ENCODE results near the gene ZCCHC12.
"Not testable (repeated sequence)": the region's sequence is repeated elsewhere in the genome, so short reads cannot be mapped to it uniquely, and the experiment has no call there.

The ZCCHC12 gene

DNA sequence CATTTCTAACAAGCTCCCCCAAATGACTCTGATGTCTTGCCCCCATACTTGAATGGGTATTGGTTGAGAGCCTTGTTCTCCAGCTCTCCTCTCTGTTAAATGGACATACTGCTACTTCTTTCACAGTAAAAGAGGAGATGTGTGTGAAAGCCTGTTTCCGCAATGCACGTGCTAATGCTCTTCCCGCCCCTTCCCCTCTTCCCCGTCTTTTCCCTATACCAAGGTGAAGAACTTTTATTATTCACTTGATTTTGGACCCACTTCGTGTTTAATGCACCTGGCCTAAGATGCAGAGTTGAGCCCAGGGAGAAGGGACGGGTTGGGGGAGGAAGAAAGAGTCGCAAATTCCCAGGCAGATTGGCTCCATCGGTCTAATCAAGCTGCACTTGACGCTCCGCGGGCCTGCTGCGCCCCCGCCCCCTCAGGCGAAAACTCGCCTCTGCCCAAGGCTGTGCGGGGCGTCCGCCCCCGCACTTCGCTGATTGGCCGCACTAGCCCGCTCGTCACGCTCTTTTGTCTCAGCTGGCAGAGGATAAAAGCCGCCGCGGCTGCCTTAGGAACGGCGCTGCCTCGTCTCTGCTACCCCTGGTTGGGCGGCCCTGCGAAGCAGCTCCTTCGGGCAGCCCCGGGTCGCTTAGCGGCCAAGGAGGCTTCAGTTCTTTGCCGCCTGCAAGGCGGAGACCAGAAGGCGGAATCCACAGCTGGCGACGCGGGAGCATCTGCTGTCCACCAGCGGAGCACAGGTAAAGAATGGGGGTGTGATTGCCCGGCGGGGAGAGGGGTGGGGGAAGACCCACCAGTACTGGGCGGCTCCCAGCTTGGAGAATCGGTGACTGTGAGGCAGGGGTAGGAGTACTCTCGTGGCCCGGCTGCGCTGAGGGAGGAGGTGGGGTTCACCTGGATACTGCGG is at the start of gene ZCCHC12:
ZCCHC12 (plus strand) TSS at position 562 of the 910 bp plus-strand sequence. CDS start 1,421 bp downstream, outside the sequence.
- DNase-seq, result peak; percentile 58

DNA sequence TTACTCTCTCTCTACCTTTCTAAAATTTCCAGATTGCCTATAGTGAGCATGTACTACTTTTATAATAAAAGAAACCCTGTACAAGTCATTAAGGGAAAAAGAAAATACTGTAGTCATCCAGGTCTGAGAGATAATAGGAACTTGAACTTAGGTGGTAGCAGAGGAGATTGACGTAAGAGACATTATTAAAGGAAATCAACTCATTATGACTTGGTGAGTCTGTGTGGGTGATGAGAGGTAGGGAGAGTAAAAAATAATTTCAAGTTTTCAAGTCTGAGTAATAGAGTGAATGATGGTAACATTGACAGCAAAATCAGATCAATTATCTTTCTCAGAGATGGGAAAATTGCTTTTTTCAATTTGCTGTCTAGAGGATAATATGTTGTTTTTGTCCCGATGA is 44.0 kb upstream of the ZCCHC12 start:
- no peak for DNase-seq

DNA sequence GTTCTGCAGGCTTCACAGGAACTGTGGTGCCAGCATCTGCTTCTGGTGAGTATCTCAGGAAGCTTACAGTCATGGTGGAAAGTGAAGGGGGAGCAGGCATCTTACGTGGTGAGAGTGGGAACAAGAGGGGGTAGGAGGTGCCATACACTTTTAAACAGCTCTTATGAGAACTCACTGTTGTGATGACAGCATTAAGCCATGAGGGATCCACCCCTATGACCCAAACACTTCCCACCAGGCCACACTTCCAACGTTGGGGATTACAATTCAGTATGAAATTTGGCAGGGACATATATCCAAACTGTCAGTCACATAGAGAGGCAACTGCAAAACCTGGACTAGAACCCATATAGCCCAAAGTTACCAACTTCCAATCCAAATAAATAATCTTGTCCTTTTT is 43.1 kb upstream of the ZCCHC12 start:
- no peak for DNase-seq

DNA sequence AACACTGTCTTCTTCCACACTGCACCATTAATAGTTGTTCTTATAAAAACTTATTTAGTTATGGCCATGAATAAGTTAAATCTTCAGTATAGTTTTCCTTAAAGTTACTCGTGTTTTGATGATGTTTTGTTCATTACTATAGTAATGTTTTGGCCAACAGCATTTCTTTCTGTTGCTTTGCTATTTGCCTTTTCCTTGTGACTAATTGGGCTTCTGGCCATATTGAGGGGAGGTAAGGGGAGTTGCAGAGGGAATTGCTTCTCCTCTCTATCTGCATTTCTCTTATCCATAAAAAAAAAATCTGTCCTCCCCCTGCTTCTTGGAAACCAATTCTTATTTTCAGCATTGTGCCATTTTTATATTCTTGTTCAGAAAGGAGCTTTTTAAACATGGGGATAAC is 42.7 kb upstream of the ZCCHC12 start:
- DNase-seq, result no peak

DNA sequence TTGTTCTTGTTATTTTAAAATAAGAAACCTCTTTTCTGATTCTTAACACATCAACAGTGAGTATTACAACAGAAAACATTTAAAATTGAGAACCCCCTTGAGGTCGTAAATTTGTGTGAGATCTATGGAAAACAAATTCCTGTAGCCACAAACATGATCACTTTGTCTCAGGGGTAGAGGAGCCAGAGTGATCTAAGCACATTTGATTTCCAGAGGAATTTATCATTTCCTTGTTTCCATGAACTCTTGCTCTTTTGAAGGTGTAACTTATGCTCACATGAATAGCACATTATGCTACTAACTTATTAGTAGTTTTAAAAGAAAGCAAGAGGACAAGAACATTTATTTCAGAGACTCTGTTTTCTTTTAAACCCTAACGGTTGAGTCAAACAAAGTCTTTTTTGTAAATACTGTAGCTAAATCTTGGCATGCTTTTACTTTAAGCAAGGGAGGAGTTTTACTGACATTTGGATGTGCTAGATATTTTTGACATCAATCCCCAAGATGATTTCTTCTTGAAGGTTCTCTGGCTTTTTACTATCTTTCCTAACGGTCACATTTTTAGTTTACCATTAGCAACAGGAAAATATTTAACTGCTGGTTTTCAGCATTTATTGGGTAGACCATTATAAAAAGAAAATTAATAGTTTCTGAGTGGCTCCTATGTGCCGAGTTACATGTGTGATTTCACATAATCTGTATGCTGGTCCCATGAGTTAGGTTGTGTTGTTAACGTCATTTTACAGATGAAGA is 27.9 kb upstream of the ZCCHC12 start:
- DNase-seq, result no peak

DNA sequence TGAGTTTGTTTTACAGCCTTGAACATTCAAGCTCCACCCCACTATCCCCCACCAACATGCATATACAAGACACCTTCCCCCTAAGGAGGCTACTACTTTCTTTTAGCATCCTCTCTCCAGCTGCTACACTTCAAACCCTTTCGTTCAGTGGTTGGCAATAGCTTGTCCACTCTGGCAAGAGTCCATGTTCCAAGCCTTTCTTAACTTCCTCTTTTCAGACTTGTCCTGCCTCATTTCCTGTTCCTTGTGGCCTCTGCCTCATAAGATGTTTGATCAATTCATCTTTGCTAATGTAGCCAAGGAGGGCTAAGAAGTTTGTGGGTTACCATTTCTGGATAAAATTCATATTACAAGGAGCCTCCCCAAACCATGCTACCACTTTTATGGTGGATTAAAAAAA is 20.8 kb upstream of the ZCCHC12 start:
- DNase-seq, result no peak

DNA sequence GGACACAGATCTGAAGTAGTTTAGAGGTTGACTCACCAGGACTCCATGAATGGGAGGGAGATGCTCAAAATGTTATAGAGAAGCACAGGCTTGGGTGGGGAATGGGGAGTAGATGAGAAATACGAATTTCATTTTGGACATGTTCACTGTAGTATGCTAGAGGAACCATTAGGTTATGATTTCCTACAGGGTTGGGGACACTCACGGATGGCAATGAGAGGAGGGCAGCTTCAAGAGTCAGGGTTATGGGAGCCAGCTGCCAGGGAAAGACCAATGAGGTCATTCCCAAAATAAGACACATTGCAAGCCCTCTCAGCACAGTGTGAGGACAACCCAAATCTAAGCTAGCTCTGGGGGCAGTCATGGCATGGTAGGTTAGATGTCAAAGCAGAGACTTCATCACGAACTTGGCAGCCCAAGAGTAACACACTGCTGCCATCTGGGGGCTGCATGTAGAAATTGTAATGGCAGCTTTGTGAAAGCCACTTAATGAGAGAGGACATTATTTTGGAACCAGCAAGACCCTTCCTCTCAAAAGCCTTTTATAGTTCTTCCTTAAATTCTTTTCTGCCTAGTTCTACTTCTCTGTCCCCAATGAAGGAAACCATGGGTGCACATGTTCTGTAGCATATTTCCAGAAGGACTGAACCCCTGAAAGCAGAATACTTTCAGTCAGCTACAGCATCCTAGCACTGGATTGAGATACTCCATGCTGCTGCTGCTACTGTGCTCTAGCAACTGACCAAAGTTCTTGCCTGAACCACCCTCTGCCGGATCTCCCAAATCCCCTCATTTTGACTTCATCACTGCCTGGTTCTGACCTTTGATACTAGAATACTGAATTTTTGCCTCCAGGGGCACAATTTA is 16.2 kb upstream of the ZCCHC12 start:
- peak; percentile 43 for DNase-seq

DNA sequence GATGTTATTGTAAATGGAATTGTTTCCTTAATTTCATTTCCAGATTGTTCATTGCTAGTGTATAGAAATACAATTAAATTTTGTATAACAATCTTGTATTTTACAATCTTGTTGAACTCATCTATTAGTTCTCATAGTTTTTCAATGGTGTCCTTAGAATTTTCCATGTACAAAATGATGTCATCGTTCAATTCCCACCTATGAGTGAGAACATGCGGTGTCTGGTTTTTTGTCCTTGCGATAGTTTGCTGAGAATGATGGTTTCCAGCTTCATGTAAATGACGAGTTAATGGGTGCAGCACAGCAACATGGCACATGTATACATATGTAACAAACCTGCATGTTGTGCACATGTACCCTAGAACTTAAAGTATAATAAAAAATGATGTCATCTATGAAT is 6.4 kb upstream of the ZCCHC12 start:
- not testable (repeated sequence) for DNase-seq

DNA sequence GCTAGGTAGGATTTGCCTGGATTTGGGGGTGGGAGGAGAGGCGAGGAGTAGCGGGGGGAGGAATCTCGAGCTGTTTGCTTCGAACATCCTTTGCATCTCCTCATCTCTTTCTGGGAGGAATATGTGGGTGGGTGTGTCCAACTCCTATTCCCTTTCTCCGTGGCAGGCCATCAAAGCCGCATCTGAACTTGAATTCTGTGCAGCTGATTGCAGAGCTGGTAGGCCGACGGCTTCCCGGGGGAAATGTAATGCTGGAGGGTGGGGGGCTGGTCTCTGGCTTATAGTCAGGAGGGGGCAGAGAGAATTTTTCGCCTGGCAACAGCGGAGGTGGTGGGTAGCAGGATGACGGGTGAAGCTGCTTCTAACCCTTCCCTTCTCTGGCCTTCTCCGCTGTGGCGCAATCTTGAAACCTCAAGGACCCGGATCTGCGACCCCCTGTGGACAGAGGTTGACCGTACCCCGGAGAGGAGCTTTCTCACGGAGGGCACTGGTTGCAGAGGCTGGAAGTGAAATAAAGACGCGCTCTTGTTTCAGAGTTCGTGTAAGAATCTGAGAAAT is 628 bp downstream of the ZCCHC12 start:
- DNase-seq, result no peak

DNA sequence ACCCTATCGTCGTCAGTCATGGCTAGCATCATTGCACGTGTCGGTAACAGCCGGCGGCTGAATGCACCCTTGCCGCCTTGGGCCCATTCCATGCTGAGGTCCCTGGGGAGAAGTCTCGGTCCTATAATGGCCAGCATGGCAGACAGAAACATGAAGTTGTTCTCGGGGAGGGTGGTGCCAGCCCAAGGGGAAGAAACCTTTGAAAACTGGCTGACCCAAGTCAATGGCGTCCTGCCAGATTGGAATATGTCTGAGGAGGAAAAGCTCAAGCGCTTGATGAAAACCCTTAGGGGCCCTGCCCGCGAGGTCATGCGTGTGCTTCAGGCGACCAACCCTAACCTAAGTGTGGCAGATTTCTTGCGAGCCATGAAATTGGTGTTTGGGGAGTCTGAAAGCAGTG is 1.6 kb downstream of the ZCCHC12 start:
- no peak for DNase-seq

DNA sequence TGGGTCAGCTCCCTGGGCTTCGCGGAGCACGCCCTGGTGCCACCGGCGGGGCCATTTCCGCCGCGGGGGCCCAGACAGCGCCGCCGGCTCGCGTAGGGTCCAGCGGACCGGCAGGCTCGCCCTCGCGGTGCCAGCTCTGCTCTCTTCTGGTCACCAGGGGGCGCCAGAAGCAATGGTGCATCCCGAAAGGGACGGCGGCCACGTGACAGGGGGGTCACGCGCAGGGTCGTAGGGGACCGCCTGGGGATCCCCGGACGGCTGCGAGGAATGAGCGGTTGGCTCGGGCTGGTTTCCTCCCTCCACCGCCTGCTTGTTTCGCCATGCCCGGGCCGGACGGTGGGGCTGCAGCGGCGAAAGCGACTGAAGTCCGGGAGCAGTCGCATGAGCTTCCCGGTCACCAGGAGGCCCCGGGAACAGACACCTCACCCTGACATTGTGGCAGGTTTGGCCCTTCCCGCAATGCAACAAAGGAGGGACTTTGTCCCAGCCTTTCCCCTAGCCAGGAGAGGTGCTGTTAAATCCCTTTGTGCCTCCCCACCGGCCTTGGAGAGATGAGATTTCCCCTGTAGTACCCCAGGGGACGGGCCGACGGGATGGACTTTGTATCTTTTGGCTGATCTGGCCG is 15.8 kb downstream of the ZCCHC12 start:
- peak; percentile 81 for DNase-seq

DNA sequence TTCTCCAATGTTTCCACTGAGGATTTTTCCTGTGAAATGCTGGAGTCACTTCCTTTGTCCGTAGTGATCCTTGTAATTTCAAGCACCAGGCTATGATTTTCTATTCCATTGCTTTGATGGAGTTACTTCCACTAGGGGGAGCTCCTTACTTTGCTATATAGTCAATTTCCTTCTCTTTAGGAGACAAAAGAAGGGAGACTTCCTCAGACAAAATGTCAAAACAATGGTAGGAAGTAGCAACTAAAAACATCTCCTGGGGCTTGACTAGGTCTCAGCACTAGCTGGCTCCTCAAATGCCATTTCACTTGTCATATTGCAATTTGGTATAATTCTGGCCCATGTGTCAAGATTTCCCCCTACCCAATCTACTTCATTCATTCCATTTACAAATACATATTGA is 24.1 kb downstream of the ZCCHC12 start:
- DNase-seq, result no peak

DNA sequence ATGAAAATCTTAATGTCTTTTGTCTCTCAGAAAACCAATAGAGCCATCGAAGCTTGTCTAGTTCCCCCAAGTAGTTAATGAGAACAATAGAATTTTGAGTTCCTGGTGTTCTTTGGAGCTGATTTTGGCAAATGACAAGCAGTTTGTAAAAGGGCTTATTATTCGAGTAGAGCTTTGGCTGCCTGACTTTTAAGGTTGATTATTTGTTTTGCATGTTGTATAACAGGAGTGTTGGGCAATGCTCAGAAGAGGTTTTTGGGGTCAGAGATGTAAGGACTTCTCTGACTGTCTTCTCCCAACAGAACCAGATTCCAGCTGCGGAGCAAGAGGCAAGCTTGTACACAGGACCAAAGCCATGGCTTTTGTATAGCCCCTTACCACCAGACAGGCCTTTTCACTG is 30.0 kb downstream of the ZCCHC12 start:
- DNase-seq, result no peak

DNA sequence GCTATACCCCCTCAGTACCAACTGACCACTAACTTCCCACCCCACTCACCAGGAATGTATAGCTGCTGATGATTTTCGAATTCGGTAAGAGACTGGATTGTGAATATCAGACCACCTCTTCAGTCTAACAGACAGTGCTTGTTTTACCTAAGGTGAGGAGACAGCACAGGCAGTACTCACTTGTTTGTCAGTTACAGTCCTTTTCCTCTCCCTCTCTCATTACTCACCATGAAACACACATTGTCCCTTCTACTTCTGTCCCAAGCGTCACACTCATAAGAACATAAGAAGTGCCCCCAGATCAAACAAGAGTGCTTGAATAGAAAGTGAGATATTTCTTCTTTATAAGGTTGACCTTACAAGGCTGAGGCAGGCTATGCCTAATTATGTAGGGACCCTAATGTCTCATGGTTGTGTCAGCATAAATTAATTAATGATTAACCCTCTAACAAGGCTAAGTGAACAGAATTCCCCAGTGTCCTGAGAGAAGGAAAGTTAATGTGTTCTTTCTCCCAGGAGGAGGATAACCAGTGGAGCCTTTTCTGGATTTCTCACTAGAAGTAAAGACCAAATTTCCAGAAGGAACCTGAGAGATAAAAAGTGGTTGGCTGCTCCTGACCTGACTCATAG is 32.2 kb downstream of the ZCCHC12 start:
- no peak for DNase-seq

DNA sequence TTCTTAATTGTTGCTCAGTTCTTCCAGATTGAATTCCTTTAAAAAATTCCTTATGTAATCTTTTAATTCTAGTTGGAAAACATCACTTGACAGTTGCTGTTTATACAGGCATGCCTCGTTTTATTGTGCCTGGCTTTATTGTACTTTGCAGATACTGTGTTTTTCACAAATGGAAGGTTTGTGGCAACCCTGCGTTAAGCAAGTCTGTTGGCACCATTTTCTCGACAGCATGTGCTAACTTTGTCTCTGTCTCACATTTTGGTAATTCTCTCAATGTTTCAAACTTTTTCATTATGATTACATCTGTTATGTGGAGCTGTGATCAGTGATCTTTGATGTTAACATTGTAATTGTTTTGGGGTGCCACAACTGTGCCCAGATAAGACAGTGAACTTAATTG is 33.4 kb downstream of the ZCCHC12 start:
- DNase-seq, result no peak

DNA sequence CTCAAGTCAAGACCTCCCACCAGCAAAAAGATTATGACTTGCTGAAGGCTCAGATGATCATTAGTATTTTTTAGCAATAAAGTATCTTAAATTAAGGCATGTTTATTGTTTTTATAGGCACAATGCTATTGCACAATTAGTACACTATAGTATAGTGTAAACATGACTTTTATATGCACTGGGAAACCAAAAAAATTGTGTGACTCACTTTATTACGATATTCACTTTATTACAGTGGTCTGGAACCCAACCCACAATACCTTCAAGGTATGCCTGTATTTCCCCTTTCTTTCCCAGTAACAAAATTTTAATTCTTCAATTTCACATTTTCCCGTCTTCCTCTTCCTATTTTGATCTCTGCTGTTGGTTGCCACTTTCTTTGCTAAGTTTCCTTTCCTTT is 37.7 kb downstream of the ZCCHC12 start:
- no peak for DNase-seq

DNA sequence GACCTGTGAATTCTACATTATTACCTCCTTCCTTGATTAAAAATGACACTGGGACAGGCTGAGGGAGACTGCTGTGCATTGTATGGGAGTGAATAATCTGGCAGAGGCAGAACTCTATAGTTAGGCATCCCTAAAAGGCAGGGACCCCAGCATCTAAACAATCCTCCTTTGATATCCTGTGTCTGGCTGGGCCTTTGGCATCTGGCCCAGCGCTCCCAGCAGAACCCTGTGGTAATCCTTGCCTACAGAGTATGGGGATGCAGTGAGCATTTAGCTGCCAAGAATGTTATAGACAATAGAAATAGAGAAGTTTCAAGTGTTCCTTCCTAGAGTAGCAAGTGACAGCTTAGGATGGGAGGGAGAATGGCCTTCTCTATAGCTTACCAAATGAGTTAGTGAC is 38.5 kb downstream of the ZCCHC12 start:
- no peak for DNase-seq

DNA sequence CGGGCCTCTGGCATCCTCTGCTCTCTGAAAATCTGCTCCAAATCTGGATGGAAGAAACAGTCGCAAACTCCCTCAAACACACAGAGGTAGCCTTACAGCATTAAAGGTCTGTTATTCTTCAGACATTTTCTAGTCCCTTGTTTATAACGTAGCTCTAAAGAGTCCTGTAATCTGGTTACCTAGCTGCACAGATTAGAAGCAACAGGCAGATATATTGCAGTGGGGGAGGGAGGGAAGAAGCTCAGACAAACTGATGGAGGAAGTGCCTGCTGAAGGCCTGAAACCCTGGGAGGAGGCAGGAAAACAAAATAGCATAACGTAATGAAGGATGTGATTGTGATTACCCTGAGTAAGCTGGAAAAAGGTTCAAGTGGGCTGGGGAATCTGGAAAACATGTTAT is 39.4 kb downstream of the ZCCHC12 start:
- no peak for DNase-seq

DNA sequence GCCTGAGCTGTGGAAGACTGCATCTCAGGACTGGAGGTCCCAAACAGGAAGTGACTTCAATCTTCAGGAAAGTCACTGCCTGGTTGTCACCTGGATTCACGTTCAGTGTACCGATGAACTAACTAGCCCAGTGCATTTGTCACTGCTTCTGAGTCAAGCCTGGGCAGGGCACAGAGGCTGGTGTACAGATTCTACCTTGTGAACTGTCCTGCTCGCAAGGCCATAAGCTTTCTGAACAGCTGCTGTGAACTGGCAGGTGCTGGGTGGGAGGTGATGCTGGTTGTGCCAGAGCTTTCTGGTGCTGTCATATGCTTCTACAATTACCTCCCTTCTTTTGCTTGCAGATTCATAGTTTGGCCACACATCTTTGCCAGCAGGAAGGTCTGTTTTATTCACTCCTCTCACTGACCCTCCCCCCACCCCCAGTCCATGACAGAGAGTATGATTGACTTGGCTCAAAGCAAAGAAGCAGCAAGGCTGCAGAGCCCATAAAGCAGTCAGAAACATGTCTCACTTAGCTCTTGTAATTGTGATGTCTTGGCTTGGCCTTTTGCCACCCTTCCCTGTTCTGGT is 40.5 kb downstream of the ZCCHC12 start:
- DNase-seq, result no peak

DNA sequence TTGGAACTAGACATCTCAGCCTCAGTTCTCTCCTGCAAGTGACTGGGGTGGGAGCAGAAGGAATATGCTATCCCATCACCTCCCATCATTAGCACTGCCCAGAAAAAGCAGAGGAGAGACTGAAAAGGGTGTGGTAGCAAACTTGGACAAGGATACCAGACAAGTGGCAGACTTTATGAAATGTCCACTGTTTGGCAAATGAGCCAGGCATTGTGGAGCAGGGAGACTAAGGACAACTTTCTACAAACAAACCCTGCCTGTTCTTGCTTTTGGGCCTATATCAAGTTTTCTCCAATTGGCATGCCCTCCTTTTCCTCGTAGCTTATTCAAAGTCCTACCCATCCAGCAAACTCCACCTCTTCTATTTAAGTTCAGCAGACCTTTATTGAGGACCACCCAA is 41.6 kb downstream of the ZCCHC12 start:
- DNase-seq, result no peak

DNA sequence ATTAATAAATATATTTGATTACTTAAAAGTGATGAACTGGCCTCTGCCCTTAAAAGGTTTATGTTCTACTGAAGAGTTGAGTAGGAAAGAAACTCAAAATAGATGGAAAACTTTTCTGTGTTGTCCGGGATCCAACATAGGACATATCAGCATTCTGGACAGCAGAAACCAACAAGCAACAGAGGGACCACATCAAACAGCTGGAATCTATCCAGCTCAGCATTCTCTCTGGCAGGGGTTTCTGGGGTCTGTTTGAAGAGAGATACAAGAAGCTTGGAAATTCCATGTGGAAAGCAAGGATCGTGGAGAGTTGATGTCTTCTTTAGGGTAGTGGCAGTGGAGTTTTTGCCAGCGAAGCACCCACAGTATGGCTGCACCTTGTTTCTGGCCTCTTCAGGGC is 43.6 kb downstream of the ZCCHC12 start:
- no peak for DNase-seq

Measured in stimulated activated CD4-positive, alpha-beta T cell treated with anti-CD3 and anti-CD28 coated beads, Interleukin-15, amount 100 ng/mL, for 24 hours (primary cell).